Small intestine (tissue), 7 donors: ENCODE data around the gene PIGU. TPM values are rescaled to one million over a fixed set of nuclear protein-coding genes. Genes with fewer than 3 reads are reported as not detected.

Experiments used
- DNase-seq, 2 donors: peaks; one replicate each; pipeline versions ENCODE4 v3.0.0 to v3.0.0-alpha.2; 2013
- FAIRE-seq: peaks from 2 replicates; lab custom pipeline; 2012; peaks lifted over from hg19 to GRCh38; lab: Jason Lieb, UNC
- H3K27ac ChIP-seq, 3 donors: one replicate each; pipeline ENCODE4 v1.5.1; 2013; ENCODE audit warnings: low read length in 2 of 3, mild to moderate bottlenecking in 2 of 3, control low read depth in 1 of 3, inconsistent platforms in 1 of 3, low read depth in 1 of 3, moderate library complexity in 1 of 3
- H3K27me3 ChIP-seq, 3 donors: one replicate each; pipeline ENCODE4 v1.6.1; 2013; ENCODE audit warnings: low read length in 3 of 3, inconsistent platforms in 1 of 3; ENCODE audit not compliant: control insufficient read depth in 3 of 3, insufficient read depth in 3 of 3
- H3K36me3 ChIP-seq, 3 donors: one replicate each; pipeline ENCODE4 v1.6.1; 2013; ENCODE audit warnings: low read length in 3 of 3, inconsistent platforms in 1 of 3, low read depth in 1 of 3, mild to moderate bottlenecking in 1 of 3, moderate library complexity in 1 of 3; ENCODE audit not compliant: control insufficient read depth in 3 of 3, insufficient read depth in 2 of 3
- H3K4me1 ChIP-seq, 3 donors: one replicate each; pipeline ENCODE4 v1.6.1; 2013; ENCODE audit warnings: low read length in 2 of 3, inconsistent platforms in 1 of 3, low read depth in 1 of 3, mild to moderate bottlenecking in 1 of 3, moderate library complexity in 1 of 3; ENCODE audit not compliant: control insufficient read depth in 3 of 3, insufficient read depth in 2 of 3
- H3K4me3 ChIP-seq, 3 donors: one replicate each; pipeline ENCODE4 v1.5.1; 2013; ENCODE audit warnings: low read length in 3 of 3, control low read depth in 1 of 3, inconsistent platforms in 1 of 3, low read depth in 1 of 3, mild to moderate bottlenecking in 1 of 3, moderate library complexity in 1 of 3
- H3K9me3 ChIP-seq, 2 donors: one replicate each; pipeline ENCODE4 v1.6.1; 2013; ENCODE audit warnings: low read depth in 1 of 2, low read length in 1 of 2; ENCODE audit not compliant: control insufficient read depth in 2 of 2, insufficient read depth in 1 of 2
- WGBS, 3 donors: extraction: QIAGEN DNeasy Blood & Tissue Kit; methylation state at CpG; one replicate each; pipeline ENCODE4 v1.1.7; 2013; 5-methylcytosine and 5-hydroxymethylcytosine counted together
- polyA plus RNA-seq, 4 donors: library from polyadenylated mRNA; stranded (reverse) in 3 of 4; unstranded in 1 of 4; fragments of 200-250 nt in 3 of 4; fragments of 120-200 nt in 1 of 4; gene quantifications; one replicate each; pipeline versions ENCODE4 v1.2.1 to v1.2.3, GENCODE V29; 2013
- donor health status: healthy with polysubstance abuse.
- donor health status: control.
- donor health status: control.
- donor health status: Bipolar disorder and iron deficiency.
- donor health status: healthy.

The PIGU gene
- polyA plus RNA-seq, 4 donors: 4.9 to 34.3 (median 16.2) TPM

DNA sequence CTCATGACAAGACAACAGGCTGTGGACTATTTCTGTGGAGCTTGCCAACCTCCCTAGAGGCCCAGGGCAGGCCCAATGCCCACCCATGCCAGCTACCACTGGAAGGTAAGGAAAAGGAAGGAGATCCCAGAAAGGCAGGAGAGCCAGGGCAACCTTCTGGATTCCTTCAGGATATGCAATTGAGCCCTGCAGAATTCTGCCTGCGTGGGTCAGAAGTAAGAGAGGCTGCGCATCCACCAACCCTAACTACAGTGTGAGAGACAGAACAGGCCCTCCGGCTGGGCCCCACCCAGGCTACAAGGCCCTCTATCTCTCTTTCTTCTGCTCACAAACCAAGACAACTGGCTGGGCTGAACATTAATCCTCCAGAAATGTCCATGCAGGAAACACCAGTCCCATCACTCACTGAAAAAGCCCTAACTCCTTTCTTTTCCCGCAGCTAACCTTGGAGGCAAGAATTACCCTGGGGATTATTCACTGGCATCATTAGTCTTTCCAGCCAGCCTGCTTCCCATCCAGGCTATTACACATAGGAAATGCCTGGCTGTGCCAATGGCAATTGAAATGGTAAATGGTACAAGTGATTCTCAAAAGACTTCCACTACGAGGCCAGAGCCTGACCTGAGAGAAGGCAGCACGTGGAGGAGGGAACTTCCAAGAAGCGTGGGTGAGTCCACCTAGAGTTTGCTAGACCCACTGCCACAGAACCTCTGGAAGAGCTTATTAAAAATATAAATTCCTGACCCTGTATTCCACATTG is 103.2 kb downstream of the PIGU start:
- Histone ChIP-seq H3K27me3 (no peaks in the 10 kb centered on the region), H3K27ac (no peak overlapping the region), H3K36me3 (peaks cover 5 to 50% (median 5%) of the 10 kb centered on the region in 3 donors), H3K4me1 (no peaks in the 10 kb centered on the region), H3K4me3 (no peak overlapping the region), H3K9me3 (no peaks in the 10 kb centered on the region)
- WGBS, 3 donors: 93 to 96% (median 95%) methylated on average over 7 of the region's 7 CpGs
- no peak for DNase-seq
- FAIRE-seq: no peak

DNA sequence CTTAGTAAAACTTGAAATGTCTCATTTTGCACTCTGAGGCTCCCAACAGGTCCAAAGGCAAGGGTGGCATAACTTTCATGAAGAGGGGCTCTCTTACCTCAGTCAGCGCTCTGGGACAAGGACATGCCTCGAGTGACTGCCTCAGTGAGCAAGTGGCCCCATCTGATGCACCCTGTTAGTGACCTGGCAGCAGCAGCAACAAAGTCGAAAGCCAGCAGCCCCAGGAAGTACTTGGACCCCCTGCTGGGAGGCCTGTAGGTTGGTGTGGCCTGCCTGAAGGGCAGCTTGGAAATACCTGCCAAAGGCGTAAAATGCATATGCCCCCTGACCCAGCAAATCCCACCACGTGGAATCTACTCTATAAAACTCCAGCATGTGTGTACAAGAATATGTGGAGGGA is 105.1 kb downstream of the PIGU start:
- H3K4me3 ChIP-seq: no peak overlapping the region
- no peak overlapping the region for H3K27ac ChIP-seq
- peaks cover 5 to 65% (median 5%) of the 10 kb centered on the region in 3 donors for H3K36me3 ChIP-seq
- FAIRE-seq: no peak
- no peaks in the 10 kb centered on the region for H3K4me1 ChIP-seq
- H3K9me3 ChIP-seq: no peaks in the 10 kb centered on the region
- DNase-seq: no peak
- H3K27me3 ChIP-seq: no peaks in the 10 kb centered on the region
- WGBS, 3 donors: 91 to 94% (median 92%) methylated on average over 5 of the region's 5 CpGs

DNA sequence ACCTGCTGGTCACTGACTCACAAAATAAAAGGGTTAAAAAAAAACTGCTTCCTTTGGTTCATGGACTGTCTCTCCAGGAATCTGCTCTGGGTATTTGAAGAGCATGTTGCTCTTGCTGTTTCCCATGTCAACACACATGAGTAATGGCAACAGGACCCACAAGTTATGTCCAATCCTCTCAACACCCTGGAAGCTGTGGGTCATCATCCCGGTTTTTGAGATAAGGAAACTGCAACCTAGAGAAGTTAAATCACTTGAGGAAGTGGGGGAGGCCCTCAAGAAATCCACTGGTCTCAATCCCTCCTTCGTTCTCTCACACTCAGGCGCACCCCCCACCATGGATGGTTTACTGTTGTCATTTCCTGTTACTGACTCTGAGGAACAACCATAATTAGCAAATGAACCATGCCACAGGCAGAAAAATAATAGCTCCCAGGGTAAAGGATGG is 106.0 kb downstream of the PIGU start:
- Histone ChIP-seq H3K4me3 (no peak overlapping the region), H3K9me3 (no peaks in the 10 kb centered on the region), H3K4me1 (no peaks in the 10 kb centered on the region), H3K27ac (no peak overlapping the region), H3K27me3 (no peaks in the 10 kb centered on the region), H3K36me3 (peaks cover 5 to 72% (median 5%) of the 10 kb centered on the region in 3 donors)
- DNase-seq: no peak
- no peak for FAIRE-seq
- 45 to 68% (median 58%) methylated on average over 3 of the region's 3 CpGs for WGBS, 3 donors

DNA sequence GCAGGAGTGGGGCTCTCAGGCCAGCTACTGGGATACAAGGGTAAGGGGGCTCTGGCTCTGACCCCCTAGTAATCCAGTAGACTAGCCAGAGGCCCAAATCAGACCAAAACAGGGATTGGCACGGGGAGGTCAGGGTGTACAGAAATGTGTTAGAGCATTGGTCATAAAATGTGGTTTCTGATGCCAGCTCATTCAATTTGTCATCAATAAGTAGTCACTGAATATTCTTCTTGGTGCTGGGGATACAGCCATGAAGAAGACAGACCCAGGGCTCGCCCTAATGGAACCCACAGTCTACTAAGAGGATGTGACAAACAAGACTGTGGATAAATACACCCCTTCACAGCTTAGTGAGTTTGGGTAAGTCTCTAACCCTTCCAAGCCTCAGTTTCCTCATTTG is 107.3 kb downstream of the PIGU start:
- H3K36me3 ChIP-seq: peaks cover 2 to 68% (median 5%) of the 10 kb centered on the region in 3 donors

DNA sequence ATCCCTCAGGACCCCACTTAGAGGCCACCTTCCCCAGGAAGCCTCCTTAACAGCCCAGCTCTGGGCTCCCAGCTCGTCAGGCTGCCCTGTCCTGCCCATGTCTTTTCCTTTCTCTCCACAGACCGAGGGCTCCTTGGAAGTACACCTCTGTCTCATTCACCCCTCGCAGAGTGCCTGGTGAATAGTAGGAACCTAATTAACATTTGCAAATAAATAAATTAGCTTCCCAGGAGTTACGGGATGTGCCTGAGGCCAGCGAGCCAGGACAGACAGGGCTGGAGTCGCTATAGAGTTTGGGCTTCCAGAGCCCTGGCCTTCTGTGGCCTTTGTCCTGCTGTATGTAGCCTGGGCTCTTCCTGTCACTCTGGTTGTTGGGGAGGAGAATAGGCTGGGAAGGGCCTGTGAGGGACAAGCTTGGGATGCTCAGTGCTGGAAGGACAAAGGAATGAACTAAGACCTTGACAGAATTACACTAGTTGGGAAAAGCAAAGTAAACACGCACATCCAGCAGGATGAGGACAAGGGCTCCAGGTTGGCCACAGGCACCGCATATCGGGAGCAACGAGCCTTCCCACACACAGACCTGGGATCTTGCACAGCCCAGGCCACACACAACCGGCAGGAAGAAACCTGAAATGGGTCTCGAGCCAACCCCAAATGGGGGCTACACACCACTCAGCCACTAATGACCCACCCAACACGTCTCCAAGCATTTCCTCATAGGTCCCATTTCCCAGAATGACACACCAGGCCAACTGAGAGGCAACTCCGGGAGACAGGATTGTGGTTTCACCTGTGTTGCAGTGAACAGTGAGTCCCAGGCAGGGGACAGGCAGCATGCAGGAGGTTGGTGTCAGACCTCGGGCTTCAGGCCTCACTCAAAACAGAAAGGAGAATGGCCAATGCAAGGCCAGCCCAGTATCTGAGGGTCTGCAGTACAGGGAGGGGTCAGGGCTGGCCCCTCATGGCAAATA is 108.7 kb downstream of the PIGU start:
- H3K9me3 ChIP-seq: no peaks in the 10 kb centered on the region
- no peaks in the 10 kb centered on the region for H3K4me1 ChIP-seq
- no peak overlapping the region for H3K4me3 ChIP-seq
- H3K36me3 ChIP-seq: peaks cover 0 to 55% (median 0%) of the 10 kb centered on the region in 3 donors
- 92 to 95% (median 93%) methylated on average over 15 of the region's 15 CpGs for WGBS, 3 donors
- DNase-seq (no peak), FAIRE-seq (no peak)
- H3K27ac ChIP-seq: no peak overlapping the region
- H3K27me3 ChIP-seq: no peaks in the 10 kb centered on the region

More for the DNA sequence above, 107.3 kb downstream of the PIGU start:
- FAIRE-seq (no peak), DNase-seq (no peak)
- Histone ChIP-seq H3K27ac (no peak overlapping the region), H3K9me3 (no peaks in the 10 kb centered on the region), H3K4me3 (no peak overlapping the region), H3K4me1 (no peaks in the 10 kb centered on the region), H3K27me3 (no peaks in the 10 kb centered on the region)
- WGBS, 3 donors: 93 to 97% (median 93%) methylated on average over 2 of the region's 2 CpGs

DNA sequence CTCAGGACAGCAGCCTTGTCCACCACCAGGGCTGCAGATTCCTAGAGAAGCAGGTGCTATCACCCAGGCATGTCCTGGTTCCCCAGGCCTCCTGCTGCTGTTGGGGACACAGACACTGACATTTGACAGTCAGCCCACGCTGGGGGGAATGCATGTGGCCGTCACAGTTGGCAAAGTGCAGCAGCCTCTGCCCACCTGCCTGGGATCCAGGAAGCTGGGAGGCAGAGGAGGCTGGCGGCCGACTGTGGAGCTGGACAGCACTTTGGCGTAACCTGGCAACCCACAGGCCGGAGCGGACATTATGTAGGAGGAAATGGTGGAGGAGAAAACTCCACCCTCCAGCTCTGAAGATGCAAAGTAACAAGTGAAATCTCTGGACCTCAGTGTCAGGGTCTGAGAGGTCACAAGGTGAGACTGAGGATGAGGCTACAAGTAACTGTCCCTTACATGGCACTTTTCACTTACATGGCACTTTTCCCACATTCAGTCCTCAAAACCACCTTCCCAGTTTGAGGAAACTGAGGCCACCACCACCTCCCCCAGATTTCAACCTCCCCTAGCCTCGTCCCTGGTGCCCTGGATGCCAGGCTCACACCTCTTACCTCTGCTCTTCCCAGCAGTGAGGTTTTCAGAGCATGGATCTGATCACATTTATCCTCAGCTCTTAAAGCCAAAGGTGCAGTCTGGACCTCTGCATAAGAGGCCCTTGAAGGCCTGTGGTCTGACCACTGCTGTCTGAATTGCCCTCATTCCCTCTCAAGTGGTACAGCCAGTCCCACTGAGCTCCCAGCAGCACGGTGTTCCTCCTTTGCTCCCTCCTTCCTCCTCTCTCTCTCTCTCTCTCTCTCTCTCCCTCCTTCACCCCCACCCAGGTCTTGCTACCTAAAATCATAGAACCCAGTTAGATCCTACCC is 109.7 kb downstream of the PIGU start:
- Histone ChIP-seq H3K27me3 (no peaks in the 10 kb centered on the region), H3K27ac (no peak overlapping the region), H3K9me3 (no peaks in the 10 kb centered on the region), H3K4me3 (no peak overlapping the region), H3K36me3 (peaks cover 0 to 57% (median 0%) of the 10 kb centered on the region in 3 donors), H3K4me1 (no peaks in the 10 kb centered on the region)
- FAIRE-seq: no peak
- 87 to 95% (median 88%) methylated on average over 9 of the region's 9 CpGs for WGBS, 3 donors
- DNase-seq: no peak

DNA sequence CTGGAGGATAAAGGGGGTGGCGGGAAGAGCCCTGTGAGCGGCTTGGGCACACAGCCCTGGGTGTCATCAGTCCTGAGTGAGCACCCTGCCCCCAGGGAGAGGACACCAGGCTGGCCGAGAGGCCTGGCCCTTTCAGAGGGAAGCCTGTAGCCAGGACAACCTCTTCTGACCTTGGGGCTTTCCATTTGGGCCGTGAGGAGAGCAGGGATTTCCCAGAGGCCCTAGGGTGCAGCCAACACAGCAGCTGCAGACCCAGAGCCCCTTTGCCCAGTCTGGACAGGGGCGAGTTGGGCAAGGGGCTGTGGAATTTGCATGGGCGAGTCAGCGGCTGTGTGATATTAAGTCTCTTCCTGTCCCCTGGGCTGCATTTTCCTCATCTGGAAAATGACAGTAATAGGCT is 112.1 kb downstream of the PIGU start:
- 76 to 79% (median 78%) methylated on average over 7 of the region's 7 CpGs for whole genome bisulfite sequencing, 3 donors
- no peaks in the 10 kb centered on the region for H3K4me1 ChIP-seq
- H3K27me3 ChIP-seq: no peaks in the 10 kb centered on the region
- H3K9me3 ChIP-seq: no peaks in the 10 kb centered on the region
- no peak overlapping the region for H3K4me3 ChIP-seq
- DNase-seq (no peak), FAIRE-seq (no peak)
- H3K36me3 ChIP-seq: peaks cover 0 to 67% (median 0%) of the 10 kb centered on the region in 3 donors
- no peak overlapping the region for H3K27ac ChIP-seq
